SW 1271 (cell line): ENCODE data around the gene UVSSA.
"Not testable (repeated sequence)": the region's sequence is repeated elsewhere in the genome, so short reads cannot be mapped to it uniquely, and the experiment has no call there.

ENCODE experiments used
- DNase-seq, 2 experiments: peaks; one replicate each; lab custom pipeline; 2025; lab: John Stamatoyannopoulos, UW

The UVSSA gene

GRCh38 chr4:1364748-1365147, 17.7 kb downstream of the UVSSA start:
- DNase-seq, result no peak

GRCh38 chr4:1365271-1366178, 18.5 kb downstream of the UVSSA start:
- no peak for DNase-seq

GRCh38 chr4:1366371-1367229, 19.6 kb downstream of the UVSSA start:
- no peak for DNase-seq

GRCh38 chr4:1367230-1367935, 20.4 kb downstream of the UVSSA start:
- DNase-seq, result no peak

GRCh38 chr4:1367936-1368289, 20.9 kb downstream of the UVSSA start:
- no peak for DNase-seq

- no peak for DNase-seq
Measured at GRCh38 chr4:1368421-1369090, 21.5 kb downstream of the UVSSA start.

GRCh38 chr4:1369091-1369450, 22.1 kb downstream of the UVSSA start:
- no peak for DNase-seq

GRCh38 chr4:1369479-1370079, 22.6 kb downstream of the UVSSA start:
- no peak for DNase-seq

- no peak for DNase-seq
Measured at GRCh38 chr4:1370321-1371124, 23.5 kb downstream of the UVSSA start.

GRCh38 chr4:1371176-1372165, 24.5 kb downstream of the UVSSA start:
- DNase-seq, result no peak

- DNase-seq, result not testable (repeated sequence)
Measured at GRCh38 chr4:1372576-1372975, 25.6 kb downstream of the UVSSA start.

- DNase-seq, result no peak
Measured at GRCh38 chr4:1373892-1374705, 27.1 kb downstream of the UVSSA start.

- no peak for DNase-seq
Measured at GRCh38 chr4:1374706-1375045, 27.7 kb downstream of the UVSSA start.

GRCh38 chr4:1375051-1375721, 28.2 kb downstream of the UVSSA start:
- no peak for DNase-seq

GRCh38 chr4:1375761-1376322, 28.8 kb downstream of the UVSSA start:
- no peak for DNase-seq

- DNase-seq, result no peak
Measured at GRCh38 chr4:1376391-1376840, 29.4 kb downstream of the UVSSA start.

GRCh38 chr4:1376841-1377605, 30.0 kb downstream of the UVSSA start:
- no peak for DNase-seq
